Hematopoietic multipotent progenitor cell treated with erythropoietin and hydrocortisone succinate and interleukin-3 and kit ligand, for 6 days (in vitro differentiated cells): Measurements from ENCODE around the gene OBSCN.
A peak's percentile ranks its signal among the peaks of the same experiment; 100 is the strongest.
"Not testable (repeated sequence)": the region's sequence is repeated elsewhere in the genome, so short reads cannot be mapped to it uniquely, and the experiment has no call there.

Experiments
- DNase-seq: peaks from one replicate; pipeline ENCODE4 v3.0.0-alpha.2; 2015

OBSCN gene

DNA sequence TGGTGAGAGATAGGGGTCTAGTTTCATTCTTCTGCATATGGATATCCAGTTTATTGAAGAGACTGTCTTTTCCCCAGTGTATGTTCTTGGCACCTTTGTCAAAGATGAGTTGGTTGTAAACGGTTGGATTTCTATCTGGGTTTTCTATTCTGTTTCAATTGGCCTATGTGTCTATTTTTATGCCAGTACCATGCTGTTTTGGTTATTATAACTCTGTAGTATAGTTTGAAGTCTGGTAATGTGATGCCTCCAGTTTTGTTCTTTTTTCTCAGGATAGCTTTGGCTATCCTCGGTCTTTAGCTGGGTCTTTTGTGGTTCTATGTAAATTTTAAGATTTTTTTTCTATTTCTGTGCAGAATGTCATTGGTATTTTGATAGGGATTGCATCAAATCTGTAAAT is 19.6 kb upstream of the OBSCN start:
- DNase-seq, result not testable (repeated sequence)

DNA sequence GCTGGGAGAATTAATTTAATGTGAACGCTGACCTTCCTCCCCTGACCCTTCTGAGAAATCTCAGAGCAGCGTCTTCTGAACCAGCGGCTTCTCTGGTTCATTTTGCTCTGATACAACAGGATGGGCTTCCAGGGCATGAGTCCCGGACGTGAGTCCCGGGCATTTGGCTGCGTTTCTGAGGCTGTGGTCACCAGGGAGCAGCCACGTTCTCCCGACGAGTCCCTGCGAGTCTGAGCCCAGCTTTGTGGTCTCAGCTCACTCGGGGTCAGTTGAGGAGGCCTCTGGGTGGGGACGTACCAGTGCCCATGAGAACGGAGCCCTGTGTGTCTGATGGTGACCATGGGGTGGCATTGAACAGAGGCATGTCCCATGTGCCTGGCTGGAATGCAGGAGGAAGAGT is 17.7 kb upstream of the OBSCN start:
- no peak for DNase-seq

DNA sequence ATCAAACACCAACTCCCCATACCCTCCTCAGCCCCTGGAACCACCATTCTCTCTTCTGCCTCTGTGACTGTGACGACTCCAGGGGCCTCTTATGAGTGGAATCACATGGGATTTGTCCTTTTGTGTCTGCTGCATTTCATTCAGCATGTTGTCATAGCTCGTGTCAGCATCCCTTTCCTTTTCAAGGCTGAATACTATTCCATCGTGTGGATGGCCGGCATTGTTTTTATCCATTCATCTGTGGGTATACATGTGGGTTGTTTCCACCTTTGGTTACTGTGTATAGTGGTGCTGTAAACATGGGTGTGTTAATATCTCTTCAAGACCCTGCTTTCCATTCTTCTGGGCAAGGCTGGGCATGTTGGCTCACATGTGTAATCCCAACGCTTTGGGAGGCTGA is 17.1 kb upstream of the OBSCN start:
- no peak for DNase-seq

DNA sequence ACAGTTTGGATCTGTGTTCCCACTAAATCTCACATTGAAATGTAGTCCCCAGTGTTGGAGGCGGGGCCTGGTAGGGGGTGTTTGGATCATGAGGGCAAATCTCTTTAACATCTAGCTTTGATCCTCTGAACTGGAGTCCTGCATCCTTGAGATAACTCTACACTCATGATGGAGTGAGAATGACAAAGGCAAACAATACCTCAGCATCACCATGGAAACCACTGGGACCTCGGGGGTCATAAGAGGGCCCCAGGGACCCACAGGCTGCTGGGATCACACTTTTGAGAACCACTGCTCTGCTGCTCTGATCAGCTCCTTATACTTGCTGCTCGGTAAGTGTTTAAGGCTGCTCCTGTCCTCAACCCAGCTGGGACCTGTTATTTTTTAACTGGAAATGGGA is 13.4 kb upstream of the OBSCN start:
- DNase-seq, result no peak

DNA sequence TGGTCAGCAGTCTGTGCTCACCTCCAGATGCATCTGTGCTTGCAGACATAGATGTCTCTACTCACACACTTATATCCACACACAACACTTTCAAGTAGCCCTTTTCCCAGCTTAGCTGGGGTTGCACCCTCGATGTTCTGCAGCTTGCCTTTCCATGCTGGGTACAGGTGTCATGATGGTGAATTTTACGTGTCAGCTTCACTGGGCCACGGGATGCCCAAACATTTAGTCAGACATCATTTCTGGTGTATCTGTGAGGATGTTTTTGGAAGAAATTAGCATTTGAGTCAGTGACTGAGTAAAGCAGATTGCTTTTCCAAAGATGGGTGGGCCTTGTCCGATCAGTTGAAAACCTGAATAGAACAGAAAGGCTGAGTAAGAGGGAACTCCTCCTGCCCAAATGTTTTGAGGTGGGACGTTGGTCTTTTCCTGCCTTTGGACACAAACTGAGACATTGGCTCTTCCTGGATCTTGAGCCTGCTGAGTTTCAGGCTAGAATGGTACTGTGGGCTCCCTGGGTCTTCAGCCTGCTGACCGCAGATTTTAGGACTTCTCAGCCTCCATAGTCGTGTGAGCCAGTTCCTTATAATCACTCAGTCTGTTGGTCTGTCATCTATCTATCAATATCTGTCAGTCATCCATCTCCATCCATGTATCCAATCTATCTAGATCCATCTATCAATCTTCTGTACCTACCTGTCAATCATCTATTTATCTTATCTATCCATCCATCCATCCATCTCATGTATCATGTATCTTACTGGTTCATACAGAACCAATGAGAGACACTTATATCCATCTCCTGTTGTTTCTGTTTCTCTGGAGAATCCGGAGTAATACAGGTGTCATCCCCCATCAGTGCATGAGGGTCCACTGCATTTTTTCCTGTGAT is 12.7 kb upstream of the OBSCN start:
- no peak for DNase-seq

DNA sequence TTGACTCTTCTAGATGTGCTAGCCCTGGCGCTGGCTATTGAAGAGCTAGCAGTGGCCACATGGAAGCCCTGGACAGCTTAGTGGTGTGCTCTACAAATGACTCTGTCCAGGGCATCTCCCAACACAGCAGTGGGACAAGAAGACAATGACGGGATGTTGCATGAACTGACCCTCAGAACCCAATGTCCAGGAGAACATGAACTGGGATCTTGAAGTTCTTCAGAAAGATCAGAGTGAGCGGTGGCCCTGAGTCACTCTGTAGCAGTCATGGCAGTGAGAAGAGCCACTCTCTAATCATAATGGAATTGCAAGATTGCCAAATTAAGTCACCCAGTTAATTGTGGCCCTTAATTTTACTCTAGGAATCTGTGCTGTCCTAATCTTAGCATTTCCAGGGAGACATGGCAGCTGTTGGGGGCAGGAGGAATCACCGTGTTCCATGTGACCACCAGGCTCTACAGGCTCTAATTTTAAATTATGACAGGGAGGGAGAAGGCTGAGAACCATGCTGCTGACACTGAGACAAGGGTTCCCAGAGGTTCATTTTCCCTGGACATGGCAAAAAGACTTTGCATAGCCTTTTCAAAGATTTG is 10.2 kb upstream of the OBSCN start:
- DNase-seq, result no peak

DNA sequence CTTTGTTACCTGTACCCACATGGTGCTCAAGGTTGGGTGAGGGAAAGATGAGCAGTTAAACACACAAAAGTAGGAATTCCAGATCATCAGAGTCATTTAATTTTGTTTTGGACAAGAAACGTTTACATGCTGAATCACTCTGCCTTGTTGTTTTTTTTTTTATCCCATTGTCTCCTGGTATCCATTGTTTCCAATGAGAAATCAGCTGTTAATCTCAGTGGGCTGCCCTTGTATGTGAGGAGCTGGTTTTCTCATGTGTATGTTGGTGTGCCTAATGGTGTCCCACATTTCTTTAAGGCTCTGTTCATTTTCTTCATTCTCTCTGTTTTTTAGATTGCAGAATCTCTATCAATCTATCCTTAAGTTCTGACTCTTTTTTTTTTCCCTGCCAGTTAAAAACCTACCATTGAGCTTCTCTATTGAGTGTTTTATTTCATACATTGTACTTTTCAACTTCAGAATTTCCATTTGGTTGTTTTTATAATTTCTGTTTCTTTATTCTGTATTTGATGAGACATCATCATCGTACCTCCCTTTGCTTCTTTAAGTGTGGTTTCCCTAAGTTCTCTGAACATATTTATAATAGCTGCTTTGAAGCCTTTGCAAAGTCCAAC is 8.8 kb upstream of the OBSCN start:
- peak; percentile 32 for DNase-seq

DNA sequence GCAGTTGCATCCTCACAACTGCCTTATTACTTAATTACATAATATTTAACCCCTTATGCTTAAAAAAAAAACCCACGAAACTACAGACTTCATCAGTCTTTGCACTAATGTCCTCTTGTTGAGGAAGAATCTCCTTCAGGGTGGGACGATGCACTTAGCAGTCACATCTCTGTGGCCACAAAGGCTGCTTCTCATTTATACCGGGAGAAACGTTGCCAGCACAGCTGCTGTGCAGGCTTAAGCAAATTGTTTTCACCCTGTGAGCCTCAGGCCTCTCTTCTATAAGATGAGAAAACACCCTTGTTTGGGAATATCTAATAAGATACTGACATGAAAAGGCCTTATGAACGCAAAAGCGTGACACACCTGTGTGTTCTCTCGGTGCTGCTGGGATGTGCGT is 2.9 kb upstream of the OBSCN start:
- DNase-seq, result no peak

DNA sequence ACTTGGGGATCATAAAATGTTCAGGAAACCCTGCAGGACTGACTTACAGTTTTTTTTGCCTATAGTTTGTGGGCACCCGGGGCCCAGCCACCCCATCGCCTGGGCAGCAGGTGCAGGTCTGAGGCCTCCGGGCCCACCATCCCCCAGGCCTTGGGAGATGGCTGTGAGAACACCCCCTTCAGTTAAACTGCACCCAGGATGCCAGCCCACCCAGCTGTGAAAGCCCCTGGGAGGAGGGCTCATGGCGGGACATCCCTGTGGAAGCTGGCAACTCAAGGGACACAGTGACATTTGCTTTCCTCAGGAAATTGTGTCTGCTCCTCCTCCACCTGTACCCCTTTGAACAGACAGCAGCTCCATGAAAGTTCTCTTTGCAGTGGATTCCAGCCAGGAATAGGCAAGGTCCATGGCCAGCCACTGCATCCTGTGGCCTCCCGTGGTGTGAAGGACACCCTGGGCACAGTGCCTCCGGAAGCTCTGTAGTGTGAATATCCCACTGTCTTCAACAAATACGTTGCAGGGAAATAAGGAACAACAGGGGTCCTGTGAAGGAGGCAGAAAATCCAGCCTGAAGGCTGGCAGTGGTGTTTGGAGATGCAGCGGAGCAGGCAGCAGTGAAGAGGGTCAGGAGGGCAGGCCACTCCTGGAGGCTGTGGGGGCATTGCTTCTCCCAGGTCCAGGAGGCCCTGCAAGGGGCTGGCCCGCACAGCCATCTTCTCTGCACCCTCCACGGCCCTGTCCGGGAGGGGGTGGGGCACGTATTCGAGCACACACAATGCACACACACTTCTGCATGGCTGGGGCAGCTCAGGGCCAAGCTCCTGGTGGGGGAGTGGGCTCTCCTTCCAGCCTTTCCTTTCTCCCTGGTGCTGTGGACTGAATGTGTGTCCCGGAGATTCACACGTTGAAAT is 2.1 kb upstream of the OBSCN start:
- no peak for DNase-seq

DNA sequence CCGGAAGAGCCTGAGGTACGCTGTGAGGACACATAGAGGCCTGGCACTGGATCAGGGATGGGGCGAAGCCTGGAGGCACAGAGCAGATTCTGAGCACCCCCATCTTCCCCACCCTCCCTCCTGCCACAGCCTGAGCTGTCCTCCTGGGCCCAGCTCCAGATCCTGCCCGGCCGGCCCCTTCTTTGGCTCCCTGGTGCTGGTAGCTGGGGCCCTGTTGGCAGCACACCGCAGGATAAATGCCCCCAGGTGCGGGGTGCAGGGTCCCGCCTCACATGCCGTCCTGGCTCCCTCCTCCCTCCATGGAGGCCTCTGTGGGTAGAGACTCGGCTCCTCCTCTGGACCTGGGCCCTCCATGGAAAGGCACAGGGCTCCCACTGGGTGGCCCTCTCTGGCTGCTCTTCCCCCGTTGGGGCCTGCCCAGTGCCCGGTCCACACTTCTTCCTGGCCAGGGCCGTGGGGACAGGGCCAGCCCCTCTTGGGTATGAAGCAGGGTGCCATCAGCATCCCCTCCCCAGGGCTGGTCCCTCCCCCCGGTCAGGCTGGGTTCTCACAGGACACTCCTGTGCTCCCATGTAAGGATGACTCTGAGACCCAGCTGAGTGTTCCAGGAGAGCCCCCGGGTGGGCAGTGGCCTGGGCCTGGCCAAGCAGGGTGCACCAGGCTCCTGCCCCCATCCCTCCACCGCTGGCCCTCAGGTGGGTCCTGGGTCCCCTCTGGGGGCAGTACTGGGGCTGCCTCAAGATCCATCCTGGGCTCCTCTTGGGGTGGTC is 1.1 kb upstream of the OBSCN start:
- no peak for DNase-seq

DNA sequence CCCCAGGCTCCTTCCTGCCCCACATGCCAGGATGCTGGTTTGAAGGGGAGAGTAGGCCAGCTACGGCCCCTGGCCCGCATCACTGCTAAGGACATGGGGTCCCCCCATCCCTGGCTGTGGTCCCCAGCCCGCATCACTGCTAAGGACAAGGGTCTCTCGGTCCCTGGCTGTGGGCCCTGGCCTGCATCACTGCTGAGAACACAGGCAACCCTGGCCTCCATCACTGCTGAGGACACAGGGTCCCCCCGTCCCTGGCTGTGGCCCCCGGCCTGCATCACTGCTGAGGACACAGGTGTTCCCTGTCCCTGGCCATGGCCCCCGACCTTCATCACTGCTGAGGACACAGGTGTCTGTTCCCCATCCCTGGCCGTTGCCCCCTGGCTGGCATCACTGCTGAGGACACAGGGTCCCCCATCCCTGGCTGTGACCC is 448 bp upstream of the OBSCN start:
- no peak for DNase-seq

DNA sequence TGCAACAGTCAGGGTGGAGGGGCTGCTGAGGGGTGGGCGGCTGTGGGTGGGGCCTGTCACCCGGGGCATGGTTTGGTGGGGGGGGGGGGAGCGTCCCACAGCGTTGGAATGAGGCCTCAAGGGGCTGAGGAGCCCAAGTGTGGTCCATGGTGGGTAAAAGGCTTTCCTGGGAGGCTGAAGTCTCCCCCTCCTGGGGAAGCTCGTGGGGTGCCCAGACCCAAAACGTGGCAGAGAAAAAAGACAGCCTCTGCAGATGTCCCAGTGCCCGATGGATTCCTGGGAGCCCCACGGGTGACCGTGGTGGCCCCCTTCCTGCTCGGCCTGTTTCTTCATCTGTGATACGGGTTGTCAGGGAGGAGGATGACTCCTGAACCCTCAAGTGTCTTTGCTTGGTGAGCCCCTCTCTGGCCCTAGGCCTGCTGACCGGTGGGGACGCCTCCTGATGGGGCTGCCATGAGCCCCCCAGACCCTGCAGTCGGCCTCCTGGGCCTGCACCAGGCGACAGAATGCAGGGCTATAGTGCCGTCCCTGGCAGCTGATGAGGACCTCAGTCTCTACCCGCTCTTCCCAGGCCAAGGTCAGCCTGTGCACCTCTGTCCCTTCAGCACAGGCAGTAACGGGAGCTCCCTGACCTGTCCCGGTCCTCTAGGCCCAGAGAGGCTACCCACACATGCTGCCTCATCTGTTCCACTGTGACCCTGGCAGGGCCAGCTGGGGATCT is 1.1 kb downstream of the OBSCN start:
- no peak for DNase-seq

DNA sequence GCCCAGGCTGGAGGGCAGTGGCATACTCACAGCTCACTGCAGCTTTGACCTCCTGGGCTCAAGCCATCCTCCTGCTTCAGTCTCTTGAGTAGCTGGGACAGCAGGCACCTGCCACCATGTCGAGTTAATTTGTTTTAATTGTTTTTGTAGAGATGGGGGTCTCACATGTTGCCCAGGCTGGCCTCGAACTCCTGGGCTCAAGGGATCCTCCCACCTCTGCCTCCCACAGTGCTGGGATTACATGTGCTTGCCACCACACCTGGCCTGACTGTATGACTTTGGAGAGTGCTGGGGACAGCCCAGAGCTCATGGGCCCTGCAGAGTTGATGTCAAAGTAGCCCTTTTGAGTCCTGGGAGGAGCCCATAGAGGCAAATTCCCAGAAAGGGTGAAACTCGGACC is 1.8 kb downstream of the OBSCN start:
- no peak for DNase-seq

DNA sequence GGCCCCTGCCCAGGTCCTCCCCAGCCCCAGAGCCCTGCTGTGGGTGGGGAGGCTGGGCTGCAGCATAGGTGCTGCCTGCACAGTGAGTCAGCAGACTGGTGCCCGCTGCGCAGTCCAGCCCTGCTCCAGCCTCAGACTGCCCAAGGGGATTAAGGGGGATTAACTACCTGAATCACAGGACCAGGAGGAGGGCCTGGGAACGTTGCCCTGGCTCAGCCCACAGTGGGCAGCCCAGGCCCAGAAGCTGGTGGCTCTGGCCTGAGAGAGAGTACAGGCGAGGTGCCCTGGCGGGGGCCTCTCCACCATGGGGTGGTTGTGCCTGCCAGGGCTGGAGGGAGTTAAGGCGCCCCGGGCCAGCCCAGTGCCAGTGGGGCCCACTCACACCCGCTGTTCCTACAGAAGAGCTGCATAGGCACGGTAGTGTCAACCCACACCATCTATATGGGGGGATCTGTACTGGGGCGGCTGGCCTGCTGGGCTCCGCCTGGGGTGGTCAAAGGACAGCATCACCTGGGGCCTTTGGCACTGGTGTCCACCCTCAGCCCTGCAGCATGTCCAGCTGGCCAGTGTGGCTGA is 2.3 kb downstream of the OBSCN start:
- DNase-seq, result no peak

DNA sequence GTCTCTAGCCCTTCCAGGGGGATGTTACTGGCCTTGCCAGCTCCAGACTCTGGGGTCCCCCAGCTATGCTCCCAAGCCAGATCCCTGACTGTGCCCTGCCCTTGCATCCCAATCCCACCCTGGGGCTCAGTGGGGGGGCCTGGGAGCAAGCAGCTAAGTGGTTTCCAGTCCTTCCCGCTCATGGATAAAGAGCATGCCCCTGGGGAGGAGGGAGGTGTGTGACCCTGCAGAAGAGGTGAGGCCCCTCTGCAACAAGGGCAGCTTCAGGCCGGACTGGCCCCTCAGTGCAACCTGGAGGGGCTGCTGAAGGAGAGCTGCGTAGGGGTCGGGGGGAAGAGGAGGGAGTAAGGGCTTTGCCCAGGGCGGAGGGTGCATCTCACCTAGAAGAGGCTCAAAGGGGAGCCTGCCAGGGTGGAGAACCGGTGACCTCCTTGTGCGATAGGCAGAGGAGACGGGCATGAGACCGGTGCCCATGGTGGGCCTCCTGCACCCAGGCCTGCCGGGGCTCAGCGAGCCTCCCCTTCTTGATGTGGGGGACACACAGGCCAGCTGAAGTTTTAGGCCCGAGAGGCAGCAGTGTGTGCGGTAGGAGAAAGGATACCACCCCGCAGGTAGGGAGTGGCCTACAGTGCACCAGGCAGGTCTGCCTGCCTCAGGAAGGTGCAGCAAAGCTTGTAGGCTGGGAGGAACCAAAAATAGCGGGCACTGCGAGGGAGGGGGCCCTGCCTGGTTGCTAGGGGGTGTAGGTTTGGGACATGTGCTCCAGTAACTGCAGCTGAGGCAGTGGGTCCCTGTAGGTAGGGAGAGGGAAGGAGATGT is 3.1 kb downstream of the OBSCN start:
- DNase-seq, result no peak

DNA sequence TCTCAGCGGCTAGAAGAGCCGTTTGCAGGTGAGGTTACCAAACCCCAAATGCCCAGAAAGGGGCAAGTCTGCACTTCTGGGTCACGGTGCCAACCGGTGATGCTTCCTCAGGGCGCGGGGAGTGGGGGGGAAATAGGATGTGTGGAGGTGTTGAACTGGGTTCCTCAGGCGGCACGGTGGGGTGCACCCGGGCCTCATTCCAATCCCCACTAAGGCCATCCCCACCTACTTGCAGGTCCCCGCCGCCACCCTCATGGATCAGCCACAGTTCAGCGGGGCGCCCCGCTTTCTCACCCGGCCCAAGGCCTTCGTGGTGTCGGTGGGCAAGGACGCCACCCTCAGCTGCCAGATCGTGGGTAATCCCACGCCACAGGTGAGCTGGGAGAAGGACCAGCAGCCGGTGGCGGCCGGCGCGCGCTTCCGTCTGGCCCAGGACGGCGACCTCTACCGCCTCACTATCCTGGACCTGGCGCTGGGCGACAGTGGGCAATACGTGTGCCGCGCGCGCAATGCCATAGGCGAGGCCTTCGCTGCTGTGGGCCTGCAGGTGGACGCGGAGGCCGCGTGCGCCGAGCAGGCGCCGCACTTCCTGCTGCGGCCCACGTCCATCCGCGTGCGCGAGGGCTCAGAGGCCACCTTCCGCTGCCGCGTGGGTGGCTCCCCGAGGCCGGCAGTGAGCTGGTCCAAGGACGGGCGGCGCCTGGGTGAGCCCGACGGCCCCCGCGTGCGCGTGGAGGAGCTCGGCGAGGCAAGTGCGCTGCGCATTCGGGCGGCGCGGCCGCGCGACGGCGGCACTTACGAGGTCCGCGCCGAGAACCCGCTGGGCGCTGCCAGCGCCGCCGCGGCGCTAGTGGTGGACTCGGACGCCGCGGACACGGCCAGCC is 3.9 kb downstream of the OBSCN start:
- no peak for DNase-seq

DNA sequence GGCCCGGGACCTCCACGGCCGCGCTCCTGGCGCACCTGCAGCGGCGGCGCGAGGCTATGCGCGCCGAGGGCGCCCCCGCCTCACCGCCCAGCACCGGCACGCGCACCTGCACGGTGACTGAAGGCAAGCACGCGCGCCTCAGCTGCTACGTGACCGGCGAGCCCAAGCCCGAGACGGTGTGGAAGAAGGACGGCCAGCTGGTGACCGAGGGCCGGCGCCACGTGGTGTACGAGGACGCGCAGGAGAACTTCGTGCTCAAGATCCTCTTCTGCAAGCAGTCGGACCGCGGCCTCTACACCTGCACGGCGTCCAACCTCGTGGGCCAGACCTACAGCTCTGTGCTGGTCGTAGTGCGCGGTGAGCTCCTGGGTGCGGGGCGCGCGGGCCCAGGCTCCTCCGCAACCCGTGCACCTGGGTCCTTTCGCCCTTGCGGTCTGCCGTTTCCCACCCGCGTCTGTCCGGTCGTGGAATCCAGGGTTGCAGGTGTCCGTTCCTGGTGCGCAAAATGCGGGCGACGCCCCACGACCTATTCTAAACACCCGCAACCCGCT is 4.6 kb downstream of the OBSCN start:
- DNase-seq, result no peak

DNA sequence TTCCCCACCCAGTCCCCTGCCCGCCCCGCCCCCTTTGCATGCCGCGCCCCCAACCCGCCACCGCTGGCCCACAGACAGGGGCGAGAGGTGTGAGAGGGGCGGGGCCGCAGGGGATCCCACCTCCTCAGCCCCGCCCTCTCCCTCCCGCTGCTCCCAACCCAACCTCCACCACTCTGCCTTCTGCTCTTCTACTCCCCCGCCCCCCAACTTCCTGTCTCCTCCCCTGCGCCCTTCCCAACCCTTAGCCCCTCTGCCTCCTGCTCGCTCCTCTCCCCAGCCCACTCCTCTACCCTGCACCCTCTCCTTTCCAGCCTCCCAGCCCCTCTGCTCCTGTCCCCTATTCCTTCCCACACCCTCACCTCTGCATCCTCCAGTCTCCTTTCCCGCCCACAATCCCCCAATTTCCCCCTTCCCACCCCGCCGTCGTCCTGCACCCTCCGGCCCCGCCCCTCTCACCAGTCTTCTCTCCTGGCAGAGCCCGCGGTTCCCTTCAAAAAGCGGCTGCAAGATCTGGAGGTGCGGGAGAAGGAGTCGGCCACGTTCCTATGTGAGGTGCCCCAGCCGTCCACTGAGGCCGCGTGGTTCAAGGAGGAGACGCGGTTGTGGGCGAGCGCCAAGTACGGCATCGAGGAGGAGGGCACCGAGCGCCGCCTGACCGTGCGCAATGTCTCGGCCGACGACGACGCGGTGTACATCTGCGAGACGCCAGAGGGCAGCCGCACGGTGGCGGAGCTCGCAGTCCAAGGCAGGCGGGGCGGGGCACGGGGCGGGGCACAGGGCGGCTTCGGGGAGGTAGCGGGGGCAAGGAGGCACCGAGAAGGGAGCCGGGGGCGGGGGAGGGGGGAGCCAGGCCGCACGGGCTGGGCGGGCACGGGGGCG is 5.4 kb downstream of the OBSCN start:
- DNase-seq, result peak; percentile 94
